ENCODE results near the gene RIPK1. TPM values are rescaled to one million over a fixed set of nuclear protein-coding genes. Genes with fewer than 3 reads are reported as not detected.
A peak's percentile ranks its signal among the peaks of the same experiment; 100 is the strongest.

The RIPK1 gene
- total and polyA plus RNA-seq, 9 of the 15 experiments (the other 6 are each of a cell fraction or from before 2014, with no cell fraction given) = 3.8 to 24.9 (median 17.7) TPM

- TF ChIP-seq, protein P1, sequence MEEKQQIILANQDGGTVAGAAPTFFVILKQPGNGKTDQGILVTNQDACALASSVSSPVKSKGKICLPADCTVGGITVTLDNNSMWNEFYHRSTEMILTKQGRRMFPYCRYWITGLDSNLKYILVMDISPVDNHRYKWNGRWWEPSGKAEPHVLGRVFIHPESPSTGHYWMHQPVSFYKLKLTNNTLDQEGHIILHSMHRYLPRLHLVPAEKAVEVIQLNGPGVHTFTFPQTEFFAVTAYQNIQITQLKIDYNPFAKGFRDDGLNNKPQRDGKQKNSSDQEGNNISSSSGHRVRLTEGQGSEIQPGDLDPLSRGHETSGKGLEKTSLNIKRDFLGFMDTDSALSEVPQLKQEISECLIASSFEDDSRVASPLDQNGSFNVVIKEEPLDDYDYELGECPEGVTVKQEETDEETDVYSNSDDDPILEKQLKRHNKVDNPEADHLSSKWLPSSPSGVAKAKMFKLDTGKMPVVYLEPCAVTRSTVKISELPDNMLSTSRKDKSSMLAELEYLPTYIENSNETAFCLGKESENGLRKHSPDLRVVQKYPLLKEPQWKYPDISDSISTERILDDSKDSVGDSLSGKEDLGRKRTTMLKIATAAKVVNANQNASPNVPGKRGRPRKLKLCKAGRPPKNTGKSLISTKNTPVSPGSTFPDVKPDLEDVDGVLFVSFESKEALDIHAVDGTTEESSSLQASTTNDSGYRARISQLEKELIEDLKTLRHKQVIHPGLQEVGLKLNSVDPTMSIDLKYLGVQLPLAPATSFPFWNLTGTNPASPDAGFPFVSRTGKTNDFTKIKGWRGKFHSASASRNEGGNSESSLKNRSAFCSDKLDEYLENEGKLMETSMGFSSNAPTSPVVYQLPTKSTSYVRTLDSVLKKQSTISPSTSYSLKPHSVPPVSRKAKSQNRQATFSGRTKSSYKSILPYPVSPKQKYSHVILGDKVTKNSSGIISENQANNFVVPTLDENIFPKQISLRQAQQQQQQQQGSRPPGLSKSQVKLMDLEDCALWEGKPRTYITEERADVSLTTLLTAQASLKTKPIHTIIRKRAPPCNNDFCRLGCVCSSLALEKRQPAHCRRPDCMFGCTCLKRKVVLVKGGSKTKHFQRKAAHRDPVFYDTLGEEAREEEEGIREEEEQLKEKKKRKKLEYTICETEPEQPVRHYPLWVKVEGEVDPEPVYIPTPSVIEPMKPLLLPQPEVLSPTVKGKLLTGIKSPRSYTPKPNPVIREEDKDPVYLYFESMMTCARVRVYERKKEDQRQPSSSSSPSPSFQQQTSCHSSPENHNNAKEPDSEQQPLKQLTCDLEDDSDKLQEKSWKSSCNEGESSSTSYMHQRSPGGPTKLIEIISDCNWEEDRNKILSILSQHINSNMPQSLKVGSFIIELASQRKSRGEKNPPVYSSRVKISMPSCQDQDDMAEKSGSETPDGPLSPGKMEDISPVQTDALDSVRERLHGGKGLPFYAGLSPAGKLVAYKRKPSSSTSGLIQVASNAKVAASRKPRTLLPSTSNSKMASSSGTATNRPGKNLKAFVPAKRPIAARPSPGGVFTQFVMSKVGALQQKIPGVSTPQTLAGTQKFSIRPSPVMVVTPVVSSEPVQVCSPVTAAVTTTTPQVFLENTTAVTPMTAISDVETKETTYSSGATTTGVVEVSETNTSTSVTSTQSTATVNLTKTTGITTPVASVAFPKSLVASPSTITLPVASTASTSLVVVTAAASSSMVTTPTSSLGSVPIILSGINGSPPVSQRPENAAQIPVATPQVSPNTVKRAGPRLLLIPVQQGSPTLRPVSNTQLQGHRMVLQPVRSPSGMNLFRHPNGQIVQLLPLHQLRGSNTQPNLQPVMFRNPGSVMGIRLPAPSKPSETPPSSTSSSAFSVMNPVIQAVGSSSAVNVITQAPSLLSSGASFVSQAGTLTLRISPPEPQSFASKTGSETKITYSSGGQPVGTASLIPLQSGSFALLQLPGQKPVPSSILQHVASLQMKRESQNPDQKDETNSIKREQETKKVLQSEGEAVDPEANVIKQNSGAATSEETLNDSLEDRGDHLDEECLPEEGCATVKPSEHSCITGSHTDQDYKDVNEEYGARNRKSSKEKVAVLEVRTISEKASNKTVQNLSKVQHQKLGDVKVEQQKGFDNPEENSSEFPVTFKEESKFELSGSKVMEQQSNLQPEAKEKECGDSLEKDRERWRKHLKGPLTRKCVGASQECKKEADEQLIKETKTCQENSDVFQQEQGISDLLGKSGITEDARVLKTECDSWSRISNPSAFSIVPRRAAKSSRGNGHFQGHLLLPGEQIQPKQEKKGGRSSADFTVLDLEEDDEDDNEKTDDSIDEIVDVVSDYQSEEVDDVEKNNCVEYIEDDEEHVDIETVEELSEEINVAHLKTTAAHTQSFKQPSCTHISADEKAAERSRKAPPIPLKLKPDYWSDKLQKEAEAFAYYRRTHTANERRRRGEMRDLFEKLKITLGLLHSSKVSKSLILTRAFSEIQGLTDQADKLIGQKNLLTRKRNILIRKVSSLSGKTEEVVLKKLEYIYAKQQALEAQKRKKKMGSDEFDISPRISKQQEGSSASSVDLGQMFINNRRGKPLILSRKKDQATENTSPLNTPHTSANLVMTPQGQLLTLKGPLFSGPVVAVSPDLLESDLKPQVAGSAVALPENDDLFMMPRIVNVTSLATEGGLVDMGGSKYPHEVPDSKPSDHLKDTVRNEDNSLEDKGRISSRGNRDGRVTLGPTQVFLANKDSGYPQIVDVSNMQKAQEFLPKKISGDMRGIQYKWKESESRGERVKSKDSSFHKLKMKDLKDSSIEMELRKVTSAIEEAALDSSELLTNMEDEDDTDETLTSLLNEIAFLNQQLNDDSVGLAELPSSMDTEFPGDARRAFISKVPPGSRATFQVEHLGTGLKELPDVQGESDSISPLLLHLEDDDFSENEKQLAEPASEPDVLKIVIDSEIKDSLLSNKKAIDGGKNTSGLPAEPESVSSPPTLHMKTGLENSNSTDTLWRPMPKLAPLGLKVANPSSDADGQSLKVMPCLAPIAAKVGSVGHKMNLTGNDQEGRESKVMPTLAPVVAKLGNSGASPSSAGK (IDR thresholded peaks at IDR 0.05) = peak; percentile 76
- TF ChIP-seq NR3C1 (CRISPR knock-in tag; IDR thresholded peaks at IDR 0.05) (peak; percentile 77; the same call in 1 of the 2 replicates), SUPT5H (IDR thresholded peaks at IDR 0.05) (peak; percentile 94), POLR2AphosphoS2 (IDR thresholded peaks at IDR 0.05; ENCODE audit: low read length) (no peak), HCFC1 (IDR thresholded peaks at IDR 0.05; ENCODE audit: low read depth, low read length) (peak; percentile 16; the same call in 1 of the 2 replicates), SMAD2 (IDR thresholded peaks at IDR 0.05; ENCODE audit: low read depth, low read length) (no peak), XRCC5 (IDR thresholded peaks at IDR 0.05; ENCODE audit: low read depth, low read length) (peak; percentile 41; the same call in 1 of the 2 replicates), HDAC1 (IDR thresholded peaks at IDR 0.05) (peak in 1 of 2 experiments; percentile 79; a peak in 1 of 4 replicates), ESRRA (IDR thresholded peaks at IDR 0.05; ENCODE audit: borderline replicate concordance, low read depth) (no peak; the same call in none of the 2 replicates)
- TF ChIP-seq, protein P2, sequence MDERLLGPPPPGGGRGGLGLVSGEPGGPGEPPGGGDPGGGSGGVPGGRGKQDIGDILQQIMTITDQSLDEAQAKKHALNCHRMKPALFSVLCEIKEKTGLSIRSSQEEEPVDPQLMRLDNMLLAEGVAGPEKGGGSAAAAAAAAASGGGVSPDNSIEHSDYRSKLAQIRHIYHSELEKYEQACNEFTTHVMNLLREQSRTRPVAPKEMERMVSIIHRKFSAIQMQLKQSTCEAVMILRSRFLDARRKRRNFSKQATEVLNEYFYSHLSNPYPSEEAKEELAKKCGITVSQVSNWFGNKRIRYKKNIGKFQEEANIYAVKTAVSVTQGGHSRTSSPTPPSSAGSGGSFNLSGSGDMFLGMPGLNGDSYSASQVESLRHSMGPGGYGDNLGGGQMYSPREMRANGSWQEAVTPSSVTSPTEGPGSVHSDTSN (CRISPR knock-in tag; IDR thresholded peaks at IDR 0.05; ENCODE audit: low read depth) = no peak
- TF ChIP-seq, protein P2 (tag; conservative IDR thresholded peaks at IDR 0.05; ENCODE audit: low read depth) = no peak
- TF ChIP-seq, protein P3, sequence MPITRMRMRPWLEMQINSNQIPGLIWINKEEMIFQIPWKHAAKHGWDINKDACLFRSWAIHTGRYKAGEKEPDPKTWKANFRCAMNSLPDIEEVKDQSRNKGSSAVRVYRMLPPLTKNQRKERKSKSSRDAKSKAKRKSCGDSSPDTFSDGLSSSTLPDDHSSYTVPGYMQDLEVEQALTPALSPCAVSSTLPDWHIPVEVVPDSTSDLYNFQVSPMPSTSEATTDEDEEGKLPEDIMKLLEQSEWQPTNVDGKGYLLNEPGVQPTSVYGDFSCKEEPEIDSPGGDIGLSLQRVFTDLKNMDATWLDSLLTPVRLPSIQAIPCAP (CRISPR knock-in tag; IDR thresholded peaks at IDR 0.05; ENCODE audit: borderline replicate concordance) = no peak
Measured at GRCh38 chr6:3063733-3064700, 4.3 kb upstream of the RIPK1 start (continued).
